GM21367 (cell line): Measurements from ENCODE around the gene SAMD9L.

Experiments
- ATAC-seq: cut with Tn5 transposase; IDR thresholded peaks from one replicate; pipeline ENCODE4 v1.9.1; 2021; ENCODE audit not compliant: unreplicated experiment

SAMD9L gene

GRCh38 chr7:93148144-93148543, at the start of gene SAMD9L:
Gene SAMD9L (minus strand): TSS chr7:93148385. CDS start chr7:93135971, 12,414 bp downstream.
- peak; percentile 56 for ATAC-seq

GRCh38 chr7:93196336-93196735, 48.2 kb upstream of the SAMD9L start:
- ATAC-seq, result no peak

GRCh38 chr7:93194386-93194785, 46.2 kb upstream of the SAMD9L start:
- no peak for ATAC-seq

GRCh38 chr7:93188870-93189634, 40.9 kb upstream of the SAMD9L start:
- ATAC-seq, result no peak

- ATAC-seq, result no peak
These were observed 37.3 kb upstream of the SAMD9L start for GRCh38 chr7:93185303-93186027.

- ATAC-seq, result no peak
These were observed 31.0 kb upstream of the SAMD9L start for GRCh38 chr7:93179173-93179572.

- ATAC-seq, result no peak
These were observed 30.0 kb upstream of the SAMD9L start for GRCh38 chr7:93178213-93178612.

- no peak for ATAC-seq
These were observed 28.9 kb upstream of the SAMD9L start for GRCh38 chr7:93176992-93177580.

GRCh38 chr7:93175219-93175618, 27.0 kb upstream of the SAMD9L start:
- no peak for ATAC-seq

GRCh38 chr7:93172683-93173082, 24.5 kb upstream of the SAMD9L start:
- ATAC-seq, result no peak

- ATAC-seq, result no peak
These were observed 23.5 kb upstream of the SAMD9L start for GRCh38 chr7:93171606-93172226.

GRCh38 chr7:93165447-93165846, 17.3 kb upstream of the SAMD9L start:
- ATAC-seq, result peak; percentile 98

GRCh38 chr7:93164766-93165165, 16.6 kb upstream of the SAMD9L start:
- ATAC-seq, result no peak

GRCh38 chr7:93161181-93161762, 13.1 kb upstream of the SAMD9L start:
- no peak for ATAC-seq

GRCh38 chr7:93160410-93160809, 12.2 kb upstream of the SAMD9L start:
- no peak for ATAC-seq

GRCh38 chr7:93159490-93159889, 11.3 kb upstream of the SAMD9L start:
- no peak for ATAC-seq

GRCh38 chr7:93156884-93157283, 8.7 kb upstream of the SAMD9L start:
- ATAC-seq, result no peak

- ATAC-seq, result no peak
These were observed 2.1 kb upstream of the SAMD9L start for GRCh38 chr7:93150200-93150835.

- no peak for ATAC-seq
These were observed 542 bp upstream of the SAMD9L start for GRCh38 chr7:93148727-93149126.

GRCh38 chr7:93147363-93147762, 822 bp downstream of the SAMD9L start:
- peak; percentile 87 for ATAC-seq
